HepG2 (cell line): ENCODE measurements around the gene ITK. TPM values are rescaled to one million over a fixed set of nuclear protein-coding genes. Genes with fewer than 3 reads are reported as not detected.
A peak's percentile ranks its signal among the peaks of the same experiment; 100 is the strongest.

ENCODE experiments used
- ATF7-NPFF ChIP-seq: sonication (generic); formaldehyde crosslinking; IDR thresholded peaks from 2 replicates; pipeline ENCODE4 v1.8.1; 2023; ENCODE audit warnings: mild to moderate bottlenecking, low read depth, missing genetic modification reagents, moderate library complexity
- BATF2 ChIP-seq: sonication (generic); formaldehyde crosslinking; IDR thresholded peaks from 2 replicates; pipeline ENCODE4 v1.8.0; 2022; ENCODE audit warnings: mild to moderate bottlenecking, missing genetic modification reagents, moderate library complexity
- ERF ChIP-seq: IDR thresholded peaks from 2 replicates; pipeline ENCODE4 v1.6.1; 2018; ENCODE audit warnings: missing biosample characterization, missing genetic modification reagents
- HINFP ChIP-seq: sonication (generic); formaldehyde crosslinking; IDR thresholded peaks from 2 replicates; pipeline ENCODE4 v1.4.0; 2020; ENCODE audit warnings: low read depth, mild to moderate bottlenecking, missing genetic modification reagents
- MED8 ChIP-seq: sonication (generic); formaldehyde crosslinking; IDR thresholded peaks from 2 replicates; pipeline ENCODE4 v1.8.1; 2023; ENCODE audit warnings: mild to moderate bottlenecking, missing genetic modification reagents; ENCODE audit not compliant: insufficient replicate concordance
- PBX2 ChIP-seq: IDR thresholded peaks from 2 replicates; pipeline ENCODE4 v1.6.1; 2016; ENCODE audit warnings: control low read depth
- REPIN1 ChIP-seq: sonication (generic); formaldehyde crosslinking; IDR thresholded peaks from 2 replicates; pipeline ENCODE4 v1.8.0; 2022; ENCODE audit warnings: missing genetic modification reagents, low read depth, mild to moderate bottlenecking, borderline replicate concordance
- RNF219 ChIP-seq: sonication (generic); formaldehyde crosslinking; IDR thresholded peaks from 2 replicates; pipeline ENCODE4 v1.5.0; 2020; ENCODE audit warnings: mild to moderate bottlenecking, missing genetic modification reagents
- SALL2 ChIP-seq: sonication (generic); formaldehyde crosslinking; IDR thresholded peaks from 2 replicates; pipeline ENCODE4 v1.8.1; 2023; ENCODE audit warnings: mild to moderate bottlenecking, missing genetic modification reagents, inconsistent platforms
- SMARCC2 ChIP-seq: fragments of 450-650 bp; IDR thresholded peaks from 2 replicates; pipeline ENCODE4 v1.6.1; 2017; ENCODE audit warnings: antibody characterized with exemption, mild to moderate bottlenecking
- SP140L ChIP-seq: sonication (generic); formaldehyde crosslinking; IDR thresholded peaks from 2 replicates; pipeline ENCODE4 v1.4.0; 2020; ENCODE audit warnings: missing genetic modification reagents, borderline replicate concordance
- TAF1 ChIP-seq: sonication (generic); formaldehyde crosslinking; IDR thresholded peaks from 2 replicates; pipeline ENCODE4 v1.4.0; 2020; ENCODE audit warnings: missing genetic modification reagents
- TBL1XR1 ChIP-seq: fragments of 150-350 bp; IDR thresholded peaks from 2 replicates; pipeline ENCODE4 v1.6.1; 2014; ENCODE audit warnings: borderline replicate concordance, low read length; ENCODE audit not compliant: partially characterized antibody
- TEF ChIP-seq: sonication (generic); formaldehyde crosslinking; IDR thresholded peaks from 2 replicates; pipeline ENCODE4 v1.5.0; 2020; ENCODE audit warnings: missing genetic modification reagents
- ZNF260 ChIP-seq: sonication (generic); formaldehyde crosslinking; IDR thresholded peaks from 2 replicates; pipeline ENCODE4 v1.4.0; 2020; ENCODE audit warnings: missing genetic modification reagents, low read depth, mild to moderate bottlenecking, borderline replicate concordance
- ZNF317 ChIP-seq: sonication (generic); formaldehyde crosslinking; IDR thresholded peaks from 2 replicates; pipeline ENCODE4 v1.5.0; 2020; ENCODE audit warnings: mild to moderate bottlenecking, missing genetic modification reagents
- ZNF44 ChIP-seq: sonication (generic); formaldehyde crosslinking; IDR thresholded peaks from 2 replicates; pipeline ENCODE4 v1.5.1; 2020; ENCODE audit warnings: mild to moderate bottlenecking, missing genetic modification reagents
- ZNF605 ChIP-seq: sonication (generic); formaldehyde crosslinking; IDR thresholded peaks from 2 replicates; pipeline ENCODE4 v1.8.0; 2022; ENCODE audit warnings: mild to moderate bottlenecking, missing genetic modification reagents
- polyA plus RNA-seq, 8 experiments: library from polyadenylated mRNA; depleted of rRNA in 3 of 8; stranded (reverse) in 7 of 8; unstranded in 1 of 8; fragments of >200 nt; fragmentation: Illumina TruSeq in 4 of 8; extraction: Trizol in 4 of 8; gene quantifications; 2 replicates each; pipeline versions ENCODE4 v1.2.1 to v1.2.3, GENCODE V29; 2011 to 2016; ENCODE audit warnings: low read depth in 4 of 8, missing spikeins in 1 of 8, mixed read lengths in 1 of 8; ENCODE audit not compliant: insufficient read depth in 1 of 8
- total RNA-seq, 5 experiments: library from RNA; depleted of rRNA; stranded (reverse); fragments of >200 nt; fragmentation: Illumina TruSeq; extraction: Trizol; gene quantifications; 2 replicates each; pipeline ENCODE4 v1.2.3, GENCODE V29; 2016; ENCODE audit warnings: low read depth in 1 of 5
- TF ChIP-seq, protein P1 (sequence below): sonication (generic); formaldehyde crosslinking; IDR thresholded peaks from 2 replicates; pipeline ENCODE4; 2020; ENCODE audit warnings: missing genetic modification reagents, mild to moderate bottlenecking, borderline replicate concordance

The ITK gene
- total and polyA plus RNA-seq, 2 of the 13 experiments (the other 11 are each of a cell fraction or from before 2014, with no cell fraction given), result 0.01 TPM; not detected in 1

- peak; percentile 95 for TF ChIP-seq PBX2
- TF ChIP-seq REPIN1, result peak; percentile 53; the same call in 1 of the 2 replicates
- no peak for TF ChIP-seq ZNF260 (CRISPR knock-in tag)
- TF ChIP-seq SMARCC2, result no peak
- no peak for TF ChIP-seq HINFP
- TF ChIP-seq ZNF317 (CRISPR knock-in tag), result no peak
- 0 out of 2 replicates have a peak, but pooled peaks have one; percentile 24 for TF ChIP-seq SP140L
- no peak for TF ChIP-seq RNF219 (CRISPR knock-in tag)
- peak; percentile 86 for TF ChIP-seq TAF1
- TF ChIP-seq TEF (CRISPR knock-in tag), result no peak
- TF ChIP-seq TBL1XR1, result peak; percentile 38
- TF ChIP-seq ZNF44 (CRISPR knock-in tag), result 0 out of 2 replicates have a peak, but pooled peaks have one; percentile 57
- TF ChIP-seq, protein P1, sequence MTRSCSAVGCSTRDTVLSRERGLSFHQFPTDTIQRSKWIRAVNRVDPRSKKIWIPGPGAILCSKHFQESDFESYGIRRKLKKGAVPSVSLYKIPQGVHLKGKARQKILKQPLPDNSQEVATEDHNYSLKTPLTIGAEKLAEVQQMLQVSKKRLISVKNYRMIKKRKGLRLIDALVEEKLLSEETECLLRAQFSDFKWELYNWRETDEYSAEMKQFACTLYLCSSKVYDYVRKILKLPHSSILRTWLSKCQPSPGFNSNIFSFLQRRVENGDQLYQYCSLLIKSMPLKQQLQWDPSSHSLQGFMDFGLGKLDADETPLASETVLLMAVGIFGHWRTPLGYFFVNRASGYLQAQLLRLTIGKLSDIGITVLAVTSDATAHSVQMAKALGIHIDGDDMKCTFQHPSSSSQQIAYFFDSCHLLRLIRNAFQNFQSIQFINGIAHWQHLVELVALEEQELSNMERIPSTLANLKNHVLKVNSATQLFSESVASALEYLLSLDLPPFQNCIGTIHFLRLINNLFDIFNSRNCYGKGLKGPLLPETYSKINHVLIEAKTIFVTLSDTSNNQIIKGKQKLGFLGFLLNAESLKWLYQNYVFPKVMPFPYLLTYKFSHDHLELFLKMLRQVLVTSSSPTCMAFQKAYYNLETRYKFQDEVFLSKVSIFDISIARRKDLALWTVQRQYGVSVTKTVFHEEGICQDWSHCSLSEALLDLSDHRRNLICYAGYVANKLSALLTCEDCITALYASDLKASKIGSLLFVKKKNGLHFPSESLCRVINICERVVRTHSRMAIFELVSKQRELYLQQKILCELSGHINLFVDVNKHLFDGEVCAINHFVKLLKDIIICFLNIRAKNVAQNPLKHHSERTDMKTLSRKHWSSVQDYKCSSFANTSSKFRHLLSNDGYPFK (CRISPR knock-in tag), result peak; percentile 56; the same call in 1 of the 2 replicates
- peak; percentile 80 for TF ChIP-seq ZNF605 (CRISPR knock-in tag)
- TF ChIP-seq BATF2, result no peak
- TF ChIP-seq ERF, result 0 out of 2 replicates have a peak, but pooled peaks have one; percentile 30
- peak; percentile 27 for TF ChIP-seq MED8 (CRISPR knock-in tag)
- peak; percentile 35; the same call in 1 of the 2 replicates for TF ChIP-seq ATF7-NPFF (CRISPR knock-in tag)
- peak; percentile 35; the same call in 1 of the 2 replicates for TF ChIP-seq SALL2 (CRISPR knock-in tag)
Measured at GRCh38 chr5:157142317-157143126, 38.1 kb upstream of the ITK start, which contains the start of gene MED7 (continued).
